GM21723 (cell line): ENCODE measurements around the gene OCRL.

Experiments
- ATAC-seq: cut with Tn5 transposase; IDR thresholded peaks from one replicate; pipeline ENCODE4 v1.9.1; 2021; ENCODE audit warnings: mild to moderate bottlenecking, moderate library complexity; ENCODE audit not compliant: unreplicated experiment

Gene OCRL

GRCh38 chrX:129631849-129632248, 91.8 kb downstream of the OCRL start:
- ATAC-seq: no peak

- no peak for ATAC-seq
These were observed 92.4 kb downstream of the OCRL start for GRCh38 chrX:129632443-129632842.

GRCh38 chrX:129634541-129634940, 94.5 kb downstream of the OCRL start:
- no peak for ATAC-seq

GRCh38 chrX:129636175-129636681, 96.2 kb downstream of the OCRL start:
- no peak for ATAC-seq

GRCh38 chrX:129637217-129638109, 97.4 kb downstream of the OCRL start:
- peak; percentile 81 for ATAC-seq

GRCh38 chrX:129638917-129639316, 98.9 kb downstream of the OCRL start:
- ATAC-seq: no peak

- no peak for ATAC-seq
These were observed 100.7 kb downstream of the OCRL start for GRCh38 chrX:129640737-129641136.

GRCh38 chrX:129641469-129641868, 101.4 kb downstream of the OCRL start:
- no peak for ATAC-seq

GRCh38 chrX:129641941-129642340, 101.9 kb downstream of the OCRL start:
- ATAC-seq: no peak
